Activated CD4-positive, alpha-beta T cell treated with anti-CD3 and anti-CD28 coated beads, Interleukin-2, amount 10 ng/mL, durations not matched to agents 7 days and 5 days (primary cell): ENCODE measurements around the gene DTL. TPM values are rescaled to one million over a fixed set of nuclear protein-coding genes. Genes with fewer than 3 reads are reported as not detected.
A peak's percentile ranks its signal among the peaks of the same experiment; 100 is the strongest.

ENCODE experiments used
- CTCF ChIA-PET: fragments of 350-600 bp; sonication (Branson Sonifier 250); formaldehyde crosslinking; loops from one replicate; lab custom pipeline; 2021; ENCODE audit warnings: antibody characterized with exemption; lab: Charles Lee
- POLR2A ChIA-PET: fragments of 350-600 bp; sonication (Branson Sonifier 250); formaldehyde crosslinking; loops from one replicate; lab custom pipeline; 2021; ENCODE audit warnings: antibody characterized with exemption; lab: Charles Lee
- DNase-seq: peaks from one replicate; pipeline ENCODE4 v3.0.0-alpha.2; 2020
- H3K27ac Mint-ChIP-seq: one replicate; pipeline ENCODE4 v1.8.0; 2021; ENCODE audit warnings: mild to moderate bottlenecking, moderate library complexity, mixed read lengths
- H3K27me3 Mint-ChIP-seq: one replicate; pipeline ENCODE4 v1.8.0; 2021; ENCODE audit warnings: mixed read lengths
- H3K36me3 Mint-ChIP-seq: one replicate; pipeline ENCODE4 v1.8.0; 2021; ENCODE audit warnings: low read depth, mixed read lengths
- H3K4me1 Mint-ChIP-seq: one replicate; pipeline ENCODE4 v1.8.0; 2021; ENCODE audit warnings: mixed read lengths
- H3K4me3 Mint-ChIP-seq: one replicate; pipeline ENCODE4 v1.8.0; 2021; ENCODE audit warnings: mild to moderate bottlenecking, moderate library complexity, mixed read lengths
- H3K9me3 Mint-ChIP-seq: one replicate; pipeline ENCODE4 v1.8.0; 2021; ENCODE audit warnings: mixed read lengths
- total RNA-seq, 2 experiments: library from RNA; stranded (reverse); gene quantifications; one replicate each; pipeline ENCODE4 v1.2.3, GENCODE V29; 2021

Gene DTL
- total RNA-seq, 2 experiments from 2014 or later = 64.9 to 72.1 TPM

GRCh38 chr1:212104586-212105325 lies 69.2 kb downstream of the DTL start:
- H3K27ac Mint-ChIP-seq = no peak overlapping the region
- H3K36me3 Mint-ChIP-seq = peaks cover 63% of the 10 kb centered on the region
- no peak overlapping the region for H3K4me3 Mint-ChIP-seq
- DNase-seq = no peak
- no peaks in the 10 kb centered on the region for H3K27me3 Mint-ChIP-seq
- POLR2A ChIA-PET = no interaction called here
- H3K4me1 Mint-ChIP-seq = peaks cover 13% of the 10 kb centered on the region
- H3K9me3 Mint-ChIP-seq = no peaks in the 10 kb centered on the region
- CTCF ChIA-PET = interaction anchor here (1.1 kb wide), 1 partner anchor 22 kb away, joined by 3 read pairs; no protein-coding TSS in a partner anchor

- H3K36me3 Mint-ChIP-seq = peaks cover 49% of the 10 kb centered on the region
- ChIA-PET POLR2A (no interaction called here), CTCF (interaction anchor here (0.6 to 1.1 kb wide), 3 partner anchors 13 to 1129 kb away, joined by 3 to 4 read pairs (median 3); no protein-coding TSS in a partner anchor)
- H3K27me3 Mint-ChIP-seq = no peaks in the 10 kb centered on the region
- no peaks in the 10 kb centered on the region for H3K9me3 Mint-ChIP-seq
- no peak overlapping the region for H3K27ac Mint-ChIP-seq
- DNase-seq = no peak
- peaks cover 13% of the 10 kb centered on the region for H3K4me1 Mint-ChIP-seq
- no peak overlapping the region for H3K4me3 Mint-ChIP-seq
Measured at GRCh38 chr1:212106286-212106792, 70.8 kb downstream of the DTL start.

GRCh38 chr1:212107481-212107880 lies 71.9 kb downstream of the DTL start:
- H3K9me3 Mint-ChIP-seq = no peaks in the 10 kb centered on the region

GRCh38 chr1:212108187-212108586 lies 72.6 kb downstream of the DTL start:
- peaks cover 38% of the 10 kb centered on the region for H3K36me3 Mint-ChIP-seq
- no peak overlapping the region for H3K4me3 Mint-ChIP-seq
- H3K9me3 Mint-ChIP-seq = no peaks in the 10 kb centered on the region
- no peak overlapping the region for H3K27ac Mint-ChIP-seq
- CTCF ChIA-PET = interaction anchor here (1.4 kb wide), 1 partner anchor 22 kb away, joined by 3 read pairs; no protein-coding TSS in a partner anchor
- no peak for DNase-seq
- peaks cover 13% of the 10 kb centered on the region for H3K4me1 Mint-ChIP-seq
- H3K27me3 Mint-ChIP-seq = no peaks in the 10 kb centered on the region
- POLR2A ChIA-PET = no interaction called here

More at GRCh38 chr1:212107481-212107880, 71.9 kb downstream of the DTL start:
- ChIA-PET POLR2A (no interaction called here), CTCF (interaction anchor here (0.6 to 1.4 kb wide), 2 partner anchors 23 to 211 kb away, joined by 3 to 4 read pairs; no protein-coding TSS in a partner anchor)
- peaks cover 39% of the 10 kb centered on the region for H3K36me3 Mint-ChIP-seq
- no peaks in the 10 kb centered on the region for H3K27me3 Mint-ChIP-seq
- DNase-seq = no peak
- peaks cover 13% of the 10 kb centered on the region for H3K4me1 Mint-ChIP-seq
- no peak overlapping the region for H3K4me3 Mint-ChIP-seq
- no peak overlapping the region for H3K27ac Mint-ChIP-seq

- no peak overlapping the region for H3K4me3 Mint-ChIP-seq
- POLR2A ChIA-PET = no interaction called here
- no peak overlapping the region for H3K27ac Mint-ChIP-seq
- no peak for DNase-seq
- peaks cover 13% of the 10 kb centered on the region for H3K4me1 Mint-ChIP-seq
- CTCF ChIA-PET = no interaction called here
- H3K36me3 Mint-ChIP-seq = peaks cover 31% of the 10 kb centered on the region
- H3K9me3 Mint-ChIP-seq = no peaks in the 10 kb centered on the region
- no peaks in the 10 kb centered on the region for H3K27me3 Mint-ChIP-seq
Measured at GRCh38 chr1:212108981-212109380, 73.4 kb downstream of the DTL start.

GRCh38 chr1:212109728-212110127 lies 74.2 kb downstream of the DTL start:
- Mint-ChIP-seq H3K36me3 (peaks cover 24% of the 10 kb centered on the region), H3K4me1 (peaks cover 13% of the 10 kb centered on the region), H3K4me3 (no peak overlapping the region), H3K9me3 (no peaks in the 10 kb centered on the region), H3K27ac (no peak overlapping the region), H3K27me3 (no peaks in the 10 kb centered on the region)
- no peak for DNase-seq
- POLR2A ChIA-PET = no interaction called here
- CTCF ChIA-PET = interaction anchor here (1.3 kb wide), 1 partner anchor 10 kb away, joined by 4 read pairs; no protein-coding TSS in a partner anchor

- ChIA-PET CTCF (interaction anchor here (0.9 to 1.3 kb wide), 2 partner anchors 9 to 11 kb away, joined by 3 to 4 read pairs; no protein-coding TSS in a partner anchor), POLR2A (no interaction called here)
- Mint-ChIP-seq H3K4me3 (no peak overlapping the region), H3K27ac (no peak overlapping the region), H3K9me3 (no peaks in the 10 kb centered on the region), H3K4me1 (peaks cover 10% of the 10 kb centered on the region), H3K36me3 (peaks cover 19% of the 10 kb centered on the region), H3K27me3 (no peaks in the 10 kb centered on the region)
- DNase-seq = no peak
Measured at GRCh38 chr1:212110617-212111016, 75.1 kb downstream of the DTL start.

GRCh38 chr1:212111536-212111935 lies 76.0 kb downstream of the DTL start:
- POLR2A ChIA-PET = no interaction called here
- no peak overlapping the region for H3K4me3 Mint-ChIP-seq
- CTCF ChIA-PET = no interaction called here
- no peaks in the 10 kb centered on the region for H3K27me3 Mint-ChIP-seq
- DNase-seq = no peak
- peaks cover 13% of the 10 kb centered on the region for H3K36me3 Mint-ChIP-seq
- H3K9me3 Mint-ChIP-seq = no peaks in the 10 kb centered on the region
- peaks cover 7% of the 10 kb centered on the region for H3K4me1 Mint-ChIP-seq
- H3K27ac Mint-ChIP-seq = no peak overlapping the region

GRCh38 chr1:212113706-212114105 lies 78.2 kb downstream of the DTL start:
- H3K4me3 Mint-ChIP-seq = no peak overlapping the region
- CTCF ChIA-PET = no interaction called here
- H3K27ac Mint-ChIP-seq = no peak overlapping the region
- H3K4me1 Mint-ChIP-seq = peaks cover under 1% of the 10 kb centered on the region
- H3K9me3 Mint-ChIP-seq = no peaks in the 10 kb centered on the region
- H3K27me3 Mint-ChIP-seq = no peaks in the 10 kb centered on the region
- POLR2A ChIA-PET = no interaction called here
- no peak for DNase-seq
- H3K36me3 Mint-ChIP-seq = peaks cover 13% of the 10 kb centered on the region

- POLR2A ChIA-PET = no interaction called here
- Mint-ChIP-seq H3K9me3 (no peaks in the 10 kb centered on the region), H3K27ac (peak overlapping the region; percentile 65), H3K4me1 (peaks cover 7% of the 10 kb centered on the region), H3K4me3 (no peak overlapping the region), H3K27me3 (no peaks in the 10 kb centered on the region), H3K36me3 (peaks cover 23% of the 10 kb centered on the region)
- DNase-seq = no peak
- CTCF ChIA-PET = interaction anchor here (0.6 to 1.4 kb wide), 6 partner anchors 9 to 26 kb away, joined by 3 to 4 read pairs (median 3); no protein-coding TSS in a partner anchor
Measured at GRCh38 chr1:212118167-212118871, 82.8 kb downstream of the DTL start.

GRCh38 chr1:212118872-212119260 lies 83.3 kb downstream of the DTL start:
- peaks cover 23% of the 10 kb centered on the region for H3K36me3 Mint-ChIP-seq
- peak overlapping the region; percentile 65 for H3K27ac Mint-ChIP-seq
- no peaks in the 10 kb centered on the region for H3K27me3 Mint-ChIP-seq
- DNase-seq = no peak
- peaks cover 7% of the 10 kb centered on the region for H3K4me1 Mint-ChIP-seq
- CTCF ChIA-PET = interaction anchor here (0.6 to 1.4 kb wide), 7 partner anchors 13 to 25 kb away, joined by 3 to 4 read pairs (median 3); no protein-coding TSS in a partner anchor
- no peak overlapping the region for H3K4me3 Mint-ChIP-seq
- H3K9me3 Mint-ChIP-seq = no peaks in the 10 kb centered on the region
- POLR2A ChIA-PET = no interaction called here

- POLR2A ChIA-PET = no interaction called here
- H3K27ac Mint-ChIP-seq = no peak overlapping the region
- H3K36me3 Mint-ChIP-seq = peaks cover 23% of the 10 kb centered on the region
- H3K4me1 Mint-ChIP-seq = peaks cover 7% of the 10 kb centered on the region
- no peaks in the 10 kb centered on the region for H3K9me3 Mint-ChIP-seq
- CTCF ChIA-PET = interaction anchor here (0.6 to 1.4 kb wide), 8 partner anchors 9 to 25 kb away, joined by 3 to 4 read pairs (median 3); no protein-coding TSS in a partner anchor
- H3K4me3 Mint-ChIP-seq = no peak overlapping the region
- no peaks in the 10 kb centered on the region for H3K27me3 Mint-ChIP-seq
- no peak for DNase-seq
Measured at GRCh38 chr1:212119397-212119837, 83.9 kb downstream of the DTL start.
